Endothelial cell (in vitro differentiated cells): Measurements from ENCODE around the gene PLEKHH1. TPM values are rescaled to one million over a fixed set of nuclear protein-coding genes. Genes with fewer than 3 reads are reported as not detected.

Experiments
- DNase-seq: peaks from one replicate; pipeline ENCODE4 v3.0.0; 2021; ENCODE audit warnings: low spot score
- H3K27ac Mint-ChIP-seq: one replicate; pipeline ENCODE4 v1.8.0; 2021; ENCODE audit warnings: mixed read lengths, inconsistent platforms; ENCODE audit not compliant: unreplicated experiment
- H3K27me3 Mint-ChIP-seq: one replicate; pipeline ENCODE4 v1.8.0; 2021; ENCODE audit warnings: mild to moderate bottlenecking, moderate library complexity, mixed read lengths, inconsistent platforms; ENCODE audit not compliant: unreplicated experiment
- H3K36me3 Mint-ChIP-seq: one replicate; pipeline ENCODE4 v1.8.0; 2021; ENCODE audit warnings: mild to moderate bottlenecking, low read depth, mixed read lengths, inconsistent platforms; ENCODE audit not compliant: unreplicated experiment
- H3K4me1 Mint-ChIP-seq: one replicate; pipeline ENCODE4 v1.8.0; 2021; ENCODE audit warnings: mild to moderate bottlenecking, mixed read lengths, inconsistent platforms; ENCODE audit not compliant: unreplicated experiment
- H3K4me3 Mint-ChIP-seq: one replicate; pipeline ENCODE4 v1.8.0; 2021; ENCODE audit warnings: mild to moderate bottlenecking, mixed read lengths, inconsistent platforms; ENCODE audit not compliant: unreplicated experiment
- H3K9me3 Mint-ChIP-seq: one replicate; pipeline ENCODE4 v1.8.0; 2021; ENCODE audit warnings: mixed read lengths, inconsistent platforms; ENCODE audit not compliant: unreplicated experiment
- CTCF ChIP-seq: fragments of 200-600 bp; sonication (generic); IDR thresholded peaks from one replicate; pipeline ENCODE4 v1.5.0; 2021; ENCODE audit warnings: antibody characterized with exemption; ENCODE audit not compliant: unreplicated experiment
- total RNA-seq: library from RNA; stranded (reverse); fragmentation: NEBNext Ultra II Directional; extraction: Animal tissue kit (Norgen Biotek cat#: 25700); gene quantifications from one replicate; pipeline ENCODE4 v1.2.1, GENCODE V29; 2021; ENCODE audit not compliant: unreplicated experiment

PLEKHH1 gene
- total RNA-seq, 1 donor from 2014 or later: 9.5 TPM

- H3K4me3 Mint-ChIP-seq: no peak overlapping the region
- no peak overlapping the region for H3K27ac Mint-ChIP-seq
- no peaks in the 10 kb centered on the region for H3K36me3 Mint-ChIP-seq
- no peak for TF ChIP-seq CTCF
- no peaks in the 10 kb centered on the region for H3K27me3 Mint-ChIP-seq
- no peaks in the 10 kb centered on the region for H3K9me3 Mint-ChIP-seq
- DNase-seq: no peak
- H3K4me1 Mint-ChIP-seq: no peaks in the 10 kb centered on the region
These were observed 27.8 kb upstream of the PLEKHH1 start for GRCh38 chr14:67505254-67505653.

GRCh38 chr14:67508956-67509355 is 24.1 kb upstream of the PLEKHH1 start:
- H3K36me3 Mint-ChIP-seq: no peaks in the 10 kb centered on the region
- no peak for DNase-seq
- H3K9me3 Mint-ChIP-seq: no peaks in the 10 kb centered on the region
- no peak for TF ChIP-seq CTCF
- no peak overlapping the region for H3K4me3 Mint-ChIP-seq
- no peaks in the 10 kb centered on the region for H3K27me3 Mint-ChIP-seq
- no peak overlapping the region for H3K27ac Mint-ChIP-seq
- H3K4me1 Mint-ChIP-seq: no peaks in the 10 kb centered on the region

GRCh38 chr14:67510121-67510520 is 23.0 kb upstream of the PLEKHH1 start:
- no peak for DNase-seq
- Mint-ChIP-seq H3K4me1 (no peaks in the 10 kb centered on the region), H3K9me3 (no peaks in the 10 kb centered on the region), H3K36me3 (no peaks in the 10 kb centered on the region), H3K27ac (no peak overlapping the region), H3K4me3 (no peak overlapping the region), H3K27me3 (peaks cover 2% of the 10 kb centered on the region)
- TF ChIP-seq CTCF: no peak

GRCh38 chr14:67510836-67511235 is 22.3 kb upstream of the PLEKHH1 start:
- peaks cover 2% of the 10 kb centered on the region for H3K27me3 Mint-ChIP-seq
- no peaks in the 10 kb centered on the region for H3K36me3 Mint-ChIP-seq
- no peak overlapping the region for H3K4me3 Mint-ChIP-seq
- H3K4me1 Mint-ChIP-seq: no peaks in the 10 kb centered on the region
- H3K27ac Mint-ChIP-seq: no peak overlapping the region
- no peak for TF ChIP-seq CTCF
- H3K9me3 Mint-ChIP-seq: no peaks in the 10 kb centered on the region
- DNase-seq: no peak

- Mint-ChIP-seq H3K4me3 (no peak overlapping the region), H3K27ac (no peak overlapping the region), H3K9me3 (no peaks in the 10 kb centered on the region), H3K27me3 (peaks cover 8% of the 10 kb centered on the region), H3K4me1 (peaks cover 7% of the 10 kb centered on the region), H3K36me3 (no peaks in the 10 kb centered on the region)
- DNase-seq: no peak
- TF ChIP-seq CTCF: no peak
These were observed 20.4 kb upstream of the PLEKHH1 start for GRCh38 chr14:67512463-67513310.
